HepG2 (cell line): Measurements from ENCODE around the gene USP25. TPM values are rescaled to one million over a fixed set of nuclear protein-coding genes. Genes with fewer than 3 reads are reported as not detected.

Source experiments
- AKNA ChIP-seq: sonication (generic); formaldehyde crosslinking; IDR thresholded peaks from 2 replicates; pipeline ENCODE4 v1.4.0; 2020; ENCODE audit warnings: missing genetic modification reagents, borderline replicate concordance
- DNMT1 ChIP-seq: sonication (generic); formaldehyde crosslinking; IDR thresholded peaks from 2 replicates; pipeline ENCODE4 v1.5.1; 2020; ENCODE audit warnings: mild to moderate bottlenecking, missing genetic modification reagents
- DR1 ChIP-seq: sonication (generic); formaldehyde crosslinking; IDR thresholded peaks from 2 replicates; pipeline ENCODE4 v1.8.0; 2021; ENCODE audit warnings: mild to moderate bottlenecking, missing genetic modification reagents, inconsistent platforms
- EHMT2 ChIP-seq: fragments of 200-600 bp; sonication (generic); IDR thresholded peaks from 2 replicates; pipeline ENCODE4 v1.7.0; 2017; ENCODE audit warnings: antibody characterized with exemption, low read depth, low read length, borderline replicate concordance
- ELF3 ChIP-seq: IDR thresholded peaks from 2 replicates; pipeline ENCODE4 v1.6.1; 2016; ENCODE audit warnings: missing genetic modification reagents, missing compliant biosample characterization
- EP300 ChIP-seq, 3 experiments: sonication (generic) in 1 of 3; formaldehyde crosslinking in 1 of 3; IDR thresholded peaks; 2 replicates each; pipeline versions ENCODE4 v1.5.1 to v1.6.1; 2011 to 2020; ENCODE audit warnings: low read depth in 2 of 3, low read length in 2 of 3, borderline replicate concordance in 1 of 3, improper control_type of control experiment in 1 of 3, mild to moderate bottlenecking in 1 of 3, missing genetic modification reagents in 1 of 3, moderate library complexity in 1 of 3
- FOXP1 ChIP-seq, 2 experiments: fragments of 450-650 bp in 1 of 2; IDR thresholded peaks; 2 replicates each; pipeline ENCODE4 v1.6.1; 2017 to 2018; ENCODE audit warnings: antibody characterized with exemption in 1 of 2
- KAT8 ChIP-seq: IDR thresholded peaks from 2 replicates; pipeline ENCODE4 v1.6.1; 2016; ENCODE audit warnings: missing genetic modification reagents, missing compliant biosample characterization
- MEF2D ChIP-seq: sonication (generic); formaldehyde crosslinking; IDR thresholded peaks from 2 replicates; pipeline ENCODE4 v1.5.1; 2020; ENCODE audit warnings: mild to moderate bottlenecking, missing genetic modification reagents
- MXD4 ChIP-seq: IDR thresholded peaks from 2 replicates; pipeline ENCODE4 v1.6.1; 2016; ENCODE audit warnings: mild to moderate bottlenecking, missing biosample characterization, missing genetic modification reagents
- NR2F6 ChIP-seq, 2 experiments: IDR thresholded peaks; 2 replicates each; pipeline ENCODE4 v1.6.1; 2016; ENCODE audit warnings: antibody characterized with exemption in 1 of 2, mild to moderate bottlenecking in 1 of 2
- PATZ1 ChIP-seq: sonication (generic); formaldehyde crosslinking; IDR thresholded peaks from 2 replicates; pipeline ENCODE4 v1.4.0; 2020; ENCODE audit warnings: missing genetic modification reagents
- SALL2 ChIP-seq: sonication (generic); formaldehyde crosslinking; IDR thresholded peaks from 2 replicates; pipeline ENCODE4 v1.8.1; 2023; ENCODE audit warnings: mild to moderate bottlenecking, missing genetic modification reagents, inconsistent platforms
- SUZ12 ChIP-seq: fragments of 150-350 bp; IDR thresholded peaks from 2 replicates; pipeline ENCODE4 v1.6.1; 2014; ENCODE audit warnings: low read depth, low read length
- THAP8 ChIP-seq: sonication (generic); formaldehyde crosslinking; IDR thresholded peaks from 2 replicates; pipeline ENCODE4 v1.5.1; 2020; ENCODE audit warnings: missing genetic modification reagents, mild to moderate bottlenecking, borderline replicate concordance
- TIGD3 ChIP-seq: sonication (generic); formaldehyde crosslinking; IDR thresholded peaks from 2 replicates; pipeline ENCODE4 v1.5.1; 2020; ENCODE audit warnings: mild to moderate bottlenecking, missing genetic modification reagents, borderline replicate concordance
- ZMYM3 ChIP-seq: sonication (generic); formaldehyde crosslinking; IDR thresholded peaks from 2 replicates; pipeline ENCODE4 v1.5.1; 2020; ENCODE audit warnings: mild to moderate bottlenecking, missing genetic modification reagents
- ZNF292 ChIP-seq: sonication (generic); formaldehyde crosslinking; IDR thresholded peaks from 2 replicates; pipeline ENCODE4 v1.8.1; 2022; ENCODE audit warnings: mild to moderate bottlenecking, low read depth, missing genetic modification reagents, borderline replicate concordance
- ZNF382 ChIP-seq: sonication (generic); formaldehyde crosslinking; IDR thresholded peaks from 2 replicates; pipeline ENCODE4 v1.5.0; 2020; ENCODE audit warnings: missing genetic modification reagents, mild to moderate bottlenecking, borderline replicate concordance
- ZNF740 ChIP-seq: sonication (generic); formaldehyde crosslinking; IDR thresholded peaks from 2 replicates; pipeline ENCODE4 v1.4.0; 2020; ENCODE audit warnings: missing genetic modification reagents
- polyA plus RNA-seq, 8 experiments: library from polyadenylated mRNA; depleted of rRNA in 3 of 8; stranded (reverse) in 7 of 8; unstranded in 1 of 8; fragments of >200 nt; fragmentation: Illumina TruSeq in 4 of 8; extraction: Trizol in 4 of 8; gene quantifications; 2 replicates each; pipeline versions ENCODE4 v1.2.1 to v1.2.3, GENCODE V29; 2011 to 2016; ENCODE audit warnings: low read depth in 4 of 8, missing spikeins in 1 of 8, mixed read lengths in 1 of 8; ENCODE audit not compliant: insufficient read depth in 1 of 8
- total RNA-seq, 5 experiments: library from RNA; depleted of rRNA; stranded (reverse); fragments of >200 nt; fragmentation: Illumina TruSeq; extraction: Trizol; gene quantifications; 2 replicates each; pipeline ENCODE4 v1.2.3, GENCODE V29; 2016; ENCODE audit warnings: low read depth in 1 of 5

The USP25 gene
- total and polyA plus RNA-seq, 2 of the 13 experiments (the other 11 are each of a cell fraction or from before 2014, with no cell fraction given): 12.4 to 26.3 TPM

- TF ChIP-seq EP300 (IDR thresholded peaks at IDR 0.05; ENCODE audit: low read depth in 2 of 2, low read length in 2 of 2): peak in 1 of 2 experiments; percentile 47; a peak in 2 of 4 replicates
- no peak for TF ChIP-seq EP300 (CRISPR knock-in tag; IDR thresholded peaks at IDR 0.05; ENCODE audit: borderline replicate concordance)
- no peak for TF ChIP-seq MEF2D
- TF ChIP-seq DNMT1 (CRISPR knock-in tag): no peak
- TF ChIP-seq ELF3 (CRISPR knock-in tag): peak; percentile 50; the same call in 1 of the 2 replicates
- TF ChIP-seq SALL2 (CRISPR knock-in tag): no peak
- TF ChIP-seq NR2F6 (IDR thresholded peaks at IDR 0.05): peak; percentile 89
- peak; percentile 84 for TF ChIP-seq NR2F6 (CRISPR knock-in tag; IDR thresholded peaks at IDR 0.05)
- no peak for TF ChIP-seq ZNF382 (CRISPR knock-in tag)
- no peak for TF ChIP-seq FOXP1 (IDR thresholded peaks at IDR 0.05)
- peak; percentile 54; the same call in 1 of the 2 replicates for TF ChIP-seq FOXP1 (CRISPR knock-in tag; IDR thresholded peaks at IDR 0.05)
- TF ChIP-seq ZMYM3: no peak
- TF ChIP-seq DR1: no peak
- TF ChIP-seq ZNF740 (CRISPR knock-in tag): no peak
- no peak for TF ChIP-seq AKNA (CRISPR knock-in tag)
- TF ChIP-seq SUZ12: no peak
- 0 out of 2 replicates have a peak, but pooled peaks have one; percentile 33 for TF ChIP-seq EHMT2
- TF ChIP-seq THAP8 (CRISPR knock-in tag): no peak
- no peak for TF ChIP-seq ZNF292 (CRISPR knock-in tag)
- 0 out of 2 replicates have a peak, but pooled peaks have one; percentile 16 for TF ChIP-seq KAT8 (CRISPR knock-in tag)
- TF ChIP-seq MXD4 (CRISPR knock-in tag): no peak
- TF ChIP-seq TIGD3: no peak
- no peak for TF ChIP-seq PATZ1 (CRISPR knock-in tag)
These were observed 31.8 kb downstream of the USP25 start (continued) for GRCh38 chr21:15761507-15762100.
